Astrocyte of the spinal cord (primary cell): Measurements from ENCODE around the gene CD160.
"Not testable (repeated sequence)": the region's sequence is repeated elsewhere in the genome, so short reads cannot be mapped to it uniquely, and the experiment has no call there.

Source experiments
- DNase-seq: peaks from one replicate; pipeline ENCODE4 v3.0.0; 2011; ENCODE audit warnings: low read depth, low spot score
- H3K4me3 ChIP-seq: 2 replicates; pipeline ENCODE4 v1.5.1; 2011; ENCODE audit warnings: low read depth, mild to moderate bottlenecking, low read length, moderate library complexity
- in situ Hi-C: cut with HindIII; loops from 2 replicates; pipeline ENCODE4 v1.10.0; 2017; ENCODE audit warnings: low sequenced_read_pairs
- TF ChIP-seq, protein P1 (sequence below): IDR thresholded peaks from 2 replicates; pipeline ENCODE4 v1.5.1; 2012; ENCODE audit warnings: low read depth, mild to moderate bottlenecking, low read length, inconsistent platforms

CD160 gene, protein sequence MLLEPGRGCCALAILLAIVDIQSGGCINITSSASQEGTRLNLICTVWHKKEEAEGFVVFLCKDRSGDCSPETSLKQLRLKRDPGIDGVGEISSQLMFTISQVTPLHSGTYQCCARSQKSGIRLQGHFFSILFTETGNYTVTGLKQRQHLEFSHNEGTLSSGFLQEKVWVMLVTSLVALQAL

DNA sequence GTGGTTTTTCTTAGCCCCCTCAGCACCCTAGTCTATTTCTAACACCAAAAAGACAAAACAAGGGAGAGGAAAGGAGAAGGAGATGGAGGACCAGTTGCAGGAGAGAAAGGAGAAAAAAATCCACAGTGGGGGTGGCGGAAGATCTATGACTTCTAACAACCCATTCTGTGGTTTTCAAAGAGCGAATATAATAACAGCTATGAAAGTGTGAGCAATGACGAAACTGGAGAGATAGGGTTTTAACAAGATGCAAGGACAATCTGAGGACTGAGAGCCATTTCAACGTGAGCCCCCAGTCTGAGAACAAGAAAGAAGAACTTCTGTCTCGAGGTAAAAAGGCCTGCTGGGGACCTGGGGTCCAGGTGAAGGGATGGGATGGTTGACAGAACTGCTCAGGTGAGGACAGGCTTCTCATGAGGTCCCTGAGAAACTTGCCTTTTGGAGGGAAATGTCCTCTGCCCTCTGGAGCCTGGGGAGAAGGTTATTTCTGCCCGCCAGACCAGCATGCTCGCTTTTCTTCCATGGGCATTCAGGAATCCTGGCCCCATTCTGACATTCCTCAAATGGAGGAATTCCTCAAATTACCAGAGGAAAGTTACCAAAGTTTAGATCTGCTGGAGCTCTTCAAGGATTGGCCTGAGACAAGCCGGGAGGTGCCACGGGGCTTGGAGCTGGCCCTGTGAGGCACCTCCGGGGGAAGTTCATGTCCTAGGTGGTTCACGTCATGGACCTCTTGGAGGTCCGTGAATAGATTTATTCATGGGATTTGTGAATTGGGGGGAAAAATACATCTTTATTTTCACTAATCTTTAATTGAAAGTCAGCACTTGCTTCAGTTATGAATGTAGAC is at the start of gene CD160:
Gene CD160 (plus strand): TSS at position 270 of the 850 bp plus-strand sequence. CDS start 8,829 bp downstream, outside the sequence.
- TF ChIP-seq, protein P1, sequence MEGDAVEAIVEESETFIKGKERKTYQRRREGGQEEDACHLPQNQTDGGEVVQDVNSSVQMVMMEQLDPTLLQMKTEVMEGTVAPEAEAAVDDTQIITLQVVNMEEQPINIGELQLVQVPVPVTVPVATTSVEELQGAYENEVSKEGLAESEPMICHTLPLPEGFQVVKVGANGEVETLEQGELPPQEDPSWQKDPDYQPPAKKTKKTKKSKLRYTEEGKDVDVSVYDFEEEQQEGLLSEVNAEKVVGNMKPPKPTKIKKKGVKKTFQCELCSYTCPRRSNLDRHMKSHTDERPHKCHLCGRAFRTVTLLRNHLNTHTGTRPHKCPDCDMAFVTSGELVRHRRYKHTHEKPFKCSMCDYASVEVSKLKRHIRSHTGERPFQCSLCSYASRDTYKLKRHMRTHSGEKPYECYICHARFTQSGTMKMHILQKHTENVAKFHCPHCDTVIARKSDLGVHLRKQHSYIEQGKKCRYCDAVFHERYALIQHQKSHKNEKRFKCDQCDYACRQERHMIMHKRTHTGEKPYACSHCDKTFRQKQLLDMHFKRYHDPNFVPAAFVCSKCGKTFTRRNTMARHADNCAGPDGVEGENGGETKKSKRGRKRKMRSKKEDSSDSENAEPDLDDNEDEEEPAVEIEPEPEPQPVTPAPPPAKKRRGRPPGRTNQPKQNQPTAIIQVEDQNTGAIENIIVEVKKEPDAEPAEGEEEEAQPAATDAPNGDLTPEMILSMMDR, result no peak
- DNase-seq, result no peak
- no peak within 1 kb of the TSS for H3K4me3 ChIP-seq
- in situ Hi-C loops, result no loop called here

DNA sequence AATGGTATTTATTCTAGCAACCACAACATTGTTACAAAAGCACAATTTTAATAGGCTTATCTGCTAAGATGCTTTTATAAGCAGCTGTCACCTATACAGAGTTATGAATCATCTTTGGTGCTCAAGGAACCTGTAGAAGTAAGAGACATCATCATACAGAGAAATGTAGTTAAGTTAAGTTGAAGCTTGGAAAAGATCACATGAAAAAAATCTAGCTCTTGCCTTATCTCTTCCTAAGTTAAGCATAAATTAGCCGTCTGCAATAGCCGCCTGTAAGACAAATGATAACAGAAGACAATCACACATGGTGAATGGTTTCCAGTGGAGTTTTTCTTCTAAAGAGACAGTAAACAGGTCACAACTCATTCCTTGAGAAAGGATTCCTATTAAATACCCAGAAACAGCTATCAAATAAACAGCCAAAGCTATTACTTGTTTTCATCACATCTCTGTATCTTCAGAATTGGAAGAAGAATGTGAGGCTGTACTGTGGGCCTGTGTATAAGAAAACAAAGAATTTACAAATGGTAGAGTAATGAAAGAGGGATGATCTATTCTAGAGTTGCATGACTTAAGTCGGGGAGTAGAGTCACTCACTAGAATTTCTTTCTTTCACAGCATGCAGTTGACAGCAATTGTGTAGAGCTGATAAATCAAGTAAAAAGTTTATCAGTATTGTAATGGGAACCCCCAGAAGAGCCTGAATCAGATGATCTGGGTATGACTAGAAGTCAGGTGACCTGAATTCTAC is 48.1 kb upstream of the CD160 start:
- H3K4me3 ChIP-seq, DNase-seq, in situ Hi-C loops: not testable (repeated sequence)

DNA sequence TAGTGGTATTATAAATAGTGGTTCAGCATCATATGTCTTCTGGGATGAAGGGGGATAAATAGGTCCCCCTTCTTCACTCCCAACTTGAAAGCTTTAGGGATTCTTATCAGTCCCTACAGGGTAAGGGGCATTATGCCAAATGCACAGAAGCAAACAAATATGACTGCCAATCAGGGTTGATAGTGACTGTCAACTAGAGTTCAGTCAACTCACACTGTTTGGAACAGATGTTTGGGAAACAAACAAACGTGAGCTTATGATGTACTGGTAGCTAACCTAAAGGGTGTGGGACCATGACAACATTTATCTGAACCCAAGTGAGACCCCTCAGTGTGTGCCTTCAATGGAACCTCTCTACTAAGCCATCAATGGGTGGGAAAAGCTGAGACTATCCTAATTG is 46.1 kb upstream of the CD160 start:
- DNase-seq, in situ Hi-C loops, H3K4me3 ChIP-seq: not testable (repeated sequence)

DNA sequence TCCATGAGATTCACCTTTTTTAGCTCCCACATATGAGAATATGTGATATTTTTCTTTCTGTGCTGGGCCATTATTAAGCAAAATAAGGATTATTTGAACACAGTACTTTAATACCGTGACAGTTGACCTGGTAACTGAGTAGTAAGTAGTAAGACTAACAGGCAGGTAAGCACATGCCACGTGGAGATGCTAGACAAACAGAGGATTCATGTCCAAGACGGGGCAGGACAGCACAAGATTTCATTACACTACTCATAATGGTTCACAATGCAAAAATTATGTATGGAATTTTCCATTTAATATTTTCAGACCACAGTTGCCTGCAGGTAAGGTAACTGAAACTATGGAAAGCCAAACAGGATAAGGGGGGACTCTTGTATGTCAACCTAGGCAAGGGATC is 34.4 kb upstream of the CD160 start:
- H3K4me3 ChIP-seq, in situ Hi-C loops, DNase-seq: not testable (repeated sequence)

DNA sequence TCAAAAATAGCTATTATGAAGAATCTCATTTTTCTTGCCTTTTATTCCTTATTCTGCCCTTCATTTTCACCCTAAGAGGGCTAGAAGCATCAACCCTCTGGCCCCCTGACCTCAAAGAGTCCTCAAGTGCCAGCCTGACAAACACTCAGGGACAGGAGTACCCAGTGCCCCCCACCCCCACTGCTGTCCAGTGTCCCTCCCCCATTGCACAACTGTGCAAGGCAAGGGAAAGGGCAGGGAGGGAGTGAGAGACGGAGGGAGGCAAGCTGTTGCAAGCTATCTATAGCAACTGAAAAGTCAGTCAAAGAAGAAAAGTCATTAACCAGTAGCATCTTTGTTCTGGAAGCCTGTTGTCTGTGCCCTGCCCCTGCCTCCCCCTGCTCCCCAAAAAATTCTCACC is 33.2 kb upstream of the CD160 start:
- DNase-seq, in situ Hi-C loops, H3K4me3 ChIP-seq: not testable (repeated sequence)

DNA sequence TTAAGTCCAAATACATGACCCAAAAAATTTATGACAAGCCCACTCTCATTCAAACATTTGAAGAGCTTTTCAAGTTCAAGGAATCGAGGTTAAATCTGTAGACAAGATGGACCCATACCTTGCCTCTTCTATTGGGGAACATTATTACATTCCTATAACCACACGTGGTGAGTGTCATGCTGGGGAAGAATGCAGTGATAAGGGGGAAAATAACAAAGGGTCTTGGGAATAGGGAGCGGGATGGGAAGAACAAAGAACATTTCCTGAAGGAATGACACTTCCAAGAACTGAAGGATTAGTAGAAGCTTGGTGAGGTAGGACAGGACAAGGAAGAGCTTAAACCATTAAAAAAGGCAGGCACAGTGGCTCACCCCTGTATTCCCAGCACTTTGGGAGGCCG is 31.0 kb upstream of the CD160 start:
- no peak overlapping the region for H3K4me3 ChIP-seq
- TF ChIP-seq, protein P1, result no peak
- in situ Hi-C loops, result no loop called here
- DNase-seq, result no peak

DNA sequence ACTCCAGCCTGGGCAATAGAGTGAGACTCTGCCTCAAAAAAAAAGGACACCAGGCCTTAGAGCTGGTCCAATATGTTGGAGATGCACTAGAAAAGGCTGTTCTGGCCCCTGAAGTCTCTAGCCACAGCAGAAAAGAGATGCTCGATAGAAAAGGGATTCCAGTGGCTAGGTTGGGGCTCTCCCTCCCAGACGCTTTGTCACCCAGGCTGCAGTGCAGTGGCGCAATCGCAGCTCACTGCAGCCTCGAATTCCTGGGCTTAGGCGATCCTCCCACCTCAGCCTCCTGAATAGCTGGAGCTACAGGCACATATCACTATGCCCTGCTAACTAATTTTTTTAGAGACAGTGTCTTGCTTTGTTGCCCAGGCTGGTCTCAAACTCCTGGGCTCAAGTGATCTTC is 30.4 kb upstream of the CD160 start:
- no peak overlapping the region for H3K4me3 ChIP-seq
- TF ChIP-seq, protein P1, result no peak
- in situ Hi-C loops, result no loop called here
- DNase-seq, result no peak

DNA sequence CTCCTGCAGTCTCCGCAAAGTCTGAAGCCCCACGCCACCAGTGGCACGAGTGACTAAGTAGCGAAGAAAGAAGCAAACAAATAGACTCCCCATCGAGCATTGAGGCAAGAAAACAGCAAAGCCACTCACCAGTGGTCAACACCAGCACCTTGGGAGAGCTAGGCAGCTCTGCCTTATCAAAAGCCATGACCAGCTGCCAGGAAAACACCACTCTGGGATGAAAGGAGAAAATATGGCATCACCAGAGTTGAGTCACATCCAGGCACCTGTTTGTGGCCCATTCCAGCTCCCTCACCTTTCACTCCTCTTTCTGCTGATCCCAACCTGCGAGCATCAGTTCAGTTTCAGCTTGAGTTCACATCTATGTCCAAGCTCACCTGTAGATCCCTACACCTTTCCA is 29.4 kb upstream of the CD160 start:
- TF ChIP-seq, protein P1, result no peak
- DNase-seq, result no peak

More for the DNA sequence above, 29.4 kb upstream of the CD160 start:
- no peak overlapping the region for H3K4me3 ChIP-seq
- in situ Hi-C loops, result no loop called here
